Keratinocyte (primary cell): ENCODE results near the gene PTGDS.

Source experiments
- CTCF ChIP-seq, 3 experiments: IDR thresholded peaks in 1 of 3; conservative IDR thresholded peaks in 1 of 3; optimal IDR thresholded peaks in 1 of 3; 2 replicates in 2 of 3; 3 replicates in 1 of 3; pipeline versions ENCODE3 to v1.5.1; 2011; ENCODE audit warnings: low read length in 3 of 3, mild to moderate bottlenecking in 3 of 3, moderate library complexity in 2 of 3, control low read depth in 1 of 3, inconsistent platforms in 1 of 3; ENCODE audit not compliant: insufficient read depth in 2 of 3; ENCODE audit errors: extremely low read depth in 1 of 3
- EZH2 ChIP-seq: IDR thresholded peaks from one replicate; pipeline ENCODE4 v1.6.1; 2012; ENCODE audit warnings: inconsistent platforms, mild to moderate bottlenecking, low read length, moderate library complexity

DNA sequence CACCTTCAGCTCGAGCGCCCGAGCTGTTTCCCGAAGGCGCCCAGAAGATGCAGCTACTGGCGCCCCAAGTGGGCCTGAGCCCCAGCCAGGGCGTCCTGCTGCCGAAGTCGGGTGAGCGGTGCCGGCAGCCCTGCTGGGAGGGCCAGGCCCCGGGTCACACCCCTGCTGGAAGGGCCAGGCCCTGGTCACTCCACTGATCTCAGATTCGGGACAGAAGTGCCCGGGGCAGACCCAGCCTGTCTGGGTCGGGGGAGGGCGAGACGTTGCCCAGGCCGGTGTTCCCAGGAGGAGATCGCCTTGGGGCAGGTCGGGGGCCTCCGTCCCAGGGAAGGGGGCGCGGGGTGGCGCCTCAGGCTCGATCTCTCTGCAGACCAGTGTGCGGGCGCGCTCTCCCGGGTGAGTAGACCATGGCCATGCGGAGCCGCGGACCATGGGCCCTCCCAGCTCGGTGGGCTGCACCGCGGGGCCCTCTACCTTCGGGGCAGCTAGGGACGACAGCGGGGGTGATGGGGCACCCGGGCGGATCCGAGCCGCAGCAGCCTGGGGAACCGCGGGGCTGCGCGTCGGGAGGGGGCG is 7.8 kb downstream of the PTGDS start:
- TF ChIP-seq CTCF (optimal IDR thresholded peaks at IDR 0.05 in 1 of 3, IDR thresholded peaks at IDR 0.05 in 1 of 3, conservative IDR thresholded peaks at IDR 0.05 in 1 of 3; ENCODE audit: extremely low read depth in 1 of 3, insufficient read depth in 2 of 3, low read length in 3 of 3) = no peak
- TF ChIP-seq EZH2 = peak; percentile 90
